ENCODE data around the gene CFD.
"Not testable (repeated sequence)": the region's sequence is repeated elsewhere in the genome, so short reads cannot be mapped to it uniquely, and the experiment has no call there.

DNA sequence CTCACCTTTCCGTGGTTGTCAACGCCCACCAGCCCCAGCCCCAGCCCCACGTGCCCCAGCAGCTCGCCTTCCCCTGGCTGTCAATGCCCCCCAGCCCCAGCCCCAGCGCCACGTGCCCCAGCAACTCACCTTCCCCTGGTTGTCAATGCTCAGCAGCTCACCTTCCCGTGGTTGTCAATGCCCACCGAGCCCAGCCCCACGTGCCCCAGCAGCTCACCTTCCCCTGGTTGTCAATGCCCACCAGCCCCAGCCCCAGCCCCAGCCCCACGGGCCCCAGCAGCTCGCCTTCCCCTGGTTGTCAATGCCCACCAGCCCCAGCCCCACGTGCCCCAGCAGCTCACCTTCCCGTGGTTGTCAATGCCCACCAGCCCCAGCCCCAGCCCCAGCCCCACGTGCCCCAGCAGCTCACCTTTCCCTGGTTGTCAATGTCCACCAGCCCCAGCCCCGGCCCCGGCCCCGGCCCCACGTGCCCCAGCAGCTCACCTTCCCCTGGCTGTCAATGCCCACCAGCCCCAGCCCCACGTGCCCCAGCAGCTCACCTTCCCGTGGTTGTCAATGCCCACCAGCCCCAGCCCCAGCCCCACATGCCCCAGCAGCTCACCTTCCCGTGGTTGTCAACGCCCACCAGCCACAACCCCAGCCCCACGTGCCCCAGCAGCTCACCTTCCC, 18.7 kb downstream of the CFD start:
- TF ChIP-seq, protein P1, sequence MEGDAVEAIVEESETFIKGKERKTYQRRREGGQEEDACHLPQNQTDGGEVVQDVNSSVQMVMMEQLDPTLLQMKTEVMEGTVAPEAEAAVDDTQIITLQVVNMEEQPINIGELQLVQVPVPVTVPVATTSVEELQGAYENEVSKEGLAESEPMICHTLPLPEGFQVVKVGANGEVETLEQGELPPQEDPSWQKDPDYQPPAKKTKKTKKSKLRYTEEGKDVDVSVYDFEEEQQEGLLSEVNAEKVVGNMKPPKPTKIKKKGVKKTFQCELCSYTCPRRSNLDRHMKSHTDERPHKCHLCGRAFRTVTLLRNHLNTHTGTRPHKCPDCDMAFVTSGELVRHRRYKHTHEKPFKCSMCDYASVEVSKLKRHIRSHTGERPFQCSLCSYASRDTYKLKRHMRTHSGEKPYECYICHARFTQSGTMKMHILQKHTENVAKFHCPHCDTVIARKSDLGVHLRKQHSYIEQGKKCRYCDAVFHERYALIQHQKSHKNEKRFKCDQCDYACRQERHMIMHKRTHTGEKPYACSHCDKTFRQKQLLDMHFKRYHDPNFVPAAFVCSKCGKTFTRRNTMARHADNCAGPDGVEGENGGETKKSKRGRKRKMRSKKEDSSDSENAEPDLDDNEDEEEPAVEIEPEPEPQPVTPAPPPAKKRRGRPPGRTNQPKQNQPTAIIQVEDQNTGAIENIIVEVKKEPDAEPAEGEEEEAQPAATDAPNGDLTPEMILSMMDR (IDR thresholded peaks at IDR 0.05; ENCODE audit: insufficient read depth, low read length, poor library complexity, severe bottlenecking) = not testable (repeated sequence)
- TF ChIP-seq EZH2phosphoT487 (conservative IDR thresholded peaks at IDR 0.05; ENCODE audit: low read length) = not testable (repeated sequence)
